Temporal lobe (tissue), 1 donor: ENCODE measurements around the gene SAMD9. TPM values are rescaled to one million over a fixed set of nuclear protein-coding genes. Genes with fewer than 3 reads are reported as not detected.

Source experiments
- total RNA-seq: library from RNA; depleted of rRNA; stranded (reverse); fragments of >200 nt; gene quantifications from one replicate; pipeline ENCODE4 v1.2.3, GENCODE V29; 2014

Gene SAMD9
- total RNA-seq, 1 donor from 2014 or later, result 1.5 TPM

Other genes with a start within 250 kb of the SAMD9 start
- gene SAMD9L, start 30.4 kb upstream of the SAMD9 start, total RNA-seq, result 3.0 TPM
- gene HEPACAM2, start 108.5 kb upstream of the SAMD9 start, total RNA-seq, result 0.25 TPM
- 81.4 TPM for gene VPS50, start 114.4 kb upstream of the SAMD9 start, total RNA-seq